ENCODE measurements around the gene SARDH.

The SARDH gene

GRCh38 chr9:133689151-133689763 lies 48.9 kb downstream of the SARDH start:
- H3K4me3 ChIP-seq (ENCODE audit: severe bottlenecking): no peak overlapping the region
- no peaks in the 10 kb centered on the region for H3K36me3 ChIP-seq (ENCODE audit: low read depth)
- DNase-seq (ENCODE audit: low spot score): no peak
- H3K27ac ChIP-seq (ENCODE audit: poor library complexity, severe bottlenecking): no peak overlapping the region
- TF ChIP-seq CTCF (IDR thresholded peaks at IDR 0.05; ENCODE audit: poor library complexity, severe bottlenecking): no peak
- no peaks in the 10 kb centered on the region for H3K27me3 ChIP-seq (ENCODE audit: insufficient read depth, poor library complexity, severe bottlenecking)
- no peak for ATAC-seq (ENCODE audit: low read depth)
- H3K4me1 ChIP-seq (ENCODE audit: insufficient read depth, poor library complexity, severe bottlenecking): no peaks in the 10 kb centered on the region
- no peaks in the 10 kb centered on the region for H3K9me3 ChIP-seq (ENCODE audit: severe bottlenecking)

- H3K27ac ChIP-seq (ENCODE audit: poor library complexity, severe bottlenecking): no peak overlapping the region
- no peaks in the 10 kb centered on the region for H3K27me3 ChIP-seq (ENCODE audit: insufficient read depth, poor library complexity, severe bottlenecking)
- no peak for DNase-seq (ENCODE audit: low spot score)
- no peak for ATAC-seq (ENCODE audit: low read depth)
- no peaks in the 10 kb centered on the region for H3K36me3 ChIP-seq (ENCODE audit: low read depth)
- no peak for TF ChIP-seq CTCF (IDR thresholded peaks at IDR 0.05; ENCODE audit: poor library complexity, severe bottlenecking)
- no peaks in the 10 kb centered on the region for H3K9me3 ChIP-seq (ENCODE audit: severe bottlenecking)
- no peaks in the 10 kb centered on the region for H3K4me1 ChIP-seq (ENCODE audit: insufficient read depth, poor library complexity, severe bottlenecking)
- no peak overlapping the region for H3K4me3 ChIP-seq (ENCODE audit: severe bottlenecking)
These were observed 50.0 kb downstream of the SARDH start for GRCh38 chr9:133687856-133688761.

- H3K9me3 ChIP-seq (ENCODE audit: severe bottlenecking): no peaks in the 10 kb centered on the region
- no peaks in the 10 kb centered on the region for H3K4me1 ChIP-seq (ENCODE audit: insufficient read depth, poor library complexity, severe bottlenecking)
- no peak overlapping the region for H3K4me3 ChIP-seq (ENCODE audit: severe bottlenecking)
- DNase-seq (ENCODE audit: low spot score): no peak
- no peaks in the 10 kb centered on the region for H3K27me3 ChIP-seq (ENCODE audit: insufficient read depth, poor library complexity, severe bottlenecking)
- no peaks in the 10 kb centered on the region for H3K36me3 ChIP-seq (ENCODE audit: low read depth)
- no peak for TF ChIP-seq CTCF (IDR thresholded peaks at IDR 0.05; ENCODE audit: poor library complexity, severe bottlenecking)
- ATAC-seq (ENCODE audit: low read depth): no peak
- no peak overlapping the region for H3K27ac ChIP-seq (ENCODE audit: poor library complexity, severe bottlenecking)
These were observed 51.2 kb downstream of the SARDH start for GRCh38 chr9:133686642-133687575.

GRCh38 chr9:133685653-133686609 lies 52.2 kb downstream of the SARDH start:
- no peaks in the 10 kb centered on the region for H3K9me3 ChIP-seq (ENCODE audit: severe bottlenecking)
- no peaks in the 10 kb centered on the region for H3K27me3 ChIP-seq (ENCODE audit: insufficient read depth, poor library complexity, severe bottlenecking)
- no peak for DNase-seq (ENCODE audit: low spot score)
- no peak overlapping the region for H3K27ac ChIP-seq (ENCODE audit: poor library complexity, severe bottlenecking)
- no peaks in the 10 kb centered on the region for H3K4me1 ChIP-seq (ENCODE audit: insufficient read depth, poor library complexity, severe bottlenecking)
- ATAC-seq (ENCODE audit: low read depth): no peak
- H3K4me3 ChIP-seq (ENCODE audit: severe bottlenecking): no peak overlapping the region
- no peaks in the 10 kb centered on the region for H3K36me3 ChIP-seq (ENCODE audit: low read depth)
- no peak for TF ChIP-seq CTCF (IDR thresholded peaks at IDR 0.05; ENCODE audit: poor library complexity, severe bottlenecking)
